Osteoblast (primary cell): Measurements from ENCODE around the gene KAT6B. TPM values are rescaled to one million over a fixed set of nuclear protein-coding genes. Genes with fewer than 3 reads are reported as not detected.

Experiments
- DNase-seq: peaks from one replicate; pipeline ENCODE4 v3.0.0; 2011; ENCODE audit warnings: low spot score, mixed read lengths; ENCODE audit not compliant: insufficient read length; ENCODE audit errors: missing footprints
- H2AFZ ChIP-seq: 2 replicates; pipeline ENCODE4 v1.6.0; 2011; ENCODE audit warnings: mild to moderate bottlenecking, low read length
- H3K27ac ChIP-seq: 2 replicates; pipeline ENCODE4 v1.5.1; 2011; ENCODE audit warnings: mild to moderate bottlenecking, low read depth, low read length, moderate library complexity
- H3K27me3 ChIP-seq: 2 replicates; pipeline ENCODE4 v1.6.0; 2012; ENCODE audit warnings: mild to moderate bottlenecking, control low read depth, inconsistent platforms, low read length, moderate library complexity; ENCODE audit not compliant: insufficient read depth
- H3K36me3 ChIP-seq: 2 replicates; pipeline ENCODE4 v1.5.1; 2011; ENCODE audit warnings: mild to moderate bottlenecking, low read length, control low read depth, moderate library complexity; ENCODE audit not compliant: insufficient read depth
- H3K4me1 ChIP-seq: 2 replicates; pipeline ENCODE4 v1.5.1; 2011; ENCODE audit warnings: mild to moderate bottlenecking, low read length, control low read depth, moderate library complexity; ENCODE audit not compliant: insufficient read depth
- H3K4me2 ChIP-seq: 2 replicates; pipeline ENCODE4 v1.6.0; 2011; ENCODE audit warnings: mild to moderate bottlenecking, low read length; ENCODE audit not compliant: insufficient read depth
- H3K4me3 ChIP-seq: fragments of 200-600 bp; sonication (generic); 3 replicates; pipeline ENCODE4 v1.5.1; 2012; ENCODE audit warnings: mild to moderate bottlenecking, low read length, inconsistent platforms; ENCODE audit not compliant: insufficient read depth
- H3K79me2 ChIP-seq: 2 replicates; pipeline ENCODE4 v1.6.0; 2012; ENCODE audit warnings: mild to moderate bottlenecking, low read length, control low read depth, inconsistent platforms; ENCODE audit not compliant: insufficient read depth
- H3K9me3 ChIP-seq: 2 replicates; pipeline ENCODE4 v1.5.1; 2011; ENCODE audit warnings: low read depth, low read length, control low read depth
- H4K20me1 ChIP-seq: 2 replicates; pipeline ENCODE4 v1.6.0; 2012; ENCODE audit warnings: mild to moderate bottlenecking, low read length, control low read depth; ENCODE audit not compliant: insufficient read depth
- total RNA-seq: library from RNA; depleted of rRNA; stranded (reverse); fragments of >200 nt; gene quantifications from 2 replicates; pipeline ENCODE4 v1.2.3, GENCODE V29; 2012
- TF ChIP-seq, protein P1 (sequence below): IDR thresholded peaks from 2 replicates; pipeline ENCODE4 v1.5.1; 2011; ENCODE audit warnings: mild to moderate bottlenecking, low read depth, low read length, moderate library complexity; ENCODE audit errors: extremely low read depth

The KAT6B gene
- total RNA-seq, 1 donor: 24.6 TPM

DNA sequence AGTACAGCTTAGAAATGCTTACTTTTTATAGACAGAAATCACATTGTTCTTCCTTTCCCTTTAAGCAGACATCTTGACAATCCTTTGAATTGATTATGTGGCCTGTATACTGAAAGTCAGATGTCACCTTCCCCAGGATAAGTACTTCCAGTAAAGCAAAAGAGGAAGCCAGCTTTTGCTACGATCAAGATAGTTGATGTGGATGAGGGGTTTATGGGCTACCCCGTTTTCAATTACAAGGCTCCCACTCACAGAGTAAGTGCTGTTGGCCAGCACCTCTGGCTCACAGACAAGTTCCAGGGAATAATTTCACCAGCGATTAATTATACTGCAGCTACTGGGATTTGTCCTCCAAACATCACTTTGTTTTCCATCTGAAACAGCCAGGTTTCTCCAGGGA is 189.9 kb downstream of the KAT6B start:
- Histone ChIP-seq H3K4me1 (no peaks in the 10 kb centered on the region), H4K20me1 (peaks cover 3% of the 10 kb centered on the region), H3K27me3 (no peaks in the 10 kb centered on the region), H3K4me2 (no peak overlapping the region), H3K36me3 (peaks cover 13% of the 10 kb centered on the region), H3K4me3 (no peak overlapping the region), H3K9me3 (no peaks in the 10 kb centered on the region), H2AFZ (peak overlapping the region; percentile 9), H3K27ac (no peak overlapping the region), H3K79me2 (no peaks in the 10 kb centered on the region)
- no peak for DNase-seq
- TF ChIP-seq, protein P1, sequence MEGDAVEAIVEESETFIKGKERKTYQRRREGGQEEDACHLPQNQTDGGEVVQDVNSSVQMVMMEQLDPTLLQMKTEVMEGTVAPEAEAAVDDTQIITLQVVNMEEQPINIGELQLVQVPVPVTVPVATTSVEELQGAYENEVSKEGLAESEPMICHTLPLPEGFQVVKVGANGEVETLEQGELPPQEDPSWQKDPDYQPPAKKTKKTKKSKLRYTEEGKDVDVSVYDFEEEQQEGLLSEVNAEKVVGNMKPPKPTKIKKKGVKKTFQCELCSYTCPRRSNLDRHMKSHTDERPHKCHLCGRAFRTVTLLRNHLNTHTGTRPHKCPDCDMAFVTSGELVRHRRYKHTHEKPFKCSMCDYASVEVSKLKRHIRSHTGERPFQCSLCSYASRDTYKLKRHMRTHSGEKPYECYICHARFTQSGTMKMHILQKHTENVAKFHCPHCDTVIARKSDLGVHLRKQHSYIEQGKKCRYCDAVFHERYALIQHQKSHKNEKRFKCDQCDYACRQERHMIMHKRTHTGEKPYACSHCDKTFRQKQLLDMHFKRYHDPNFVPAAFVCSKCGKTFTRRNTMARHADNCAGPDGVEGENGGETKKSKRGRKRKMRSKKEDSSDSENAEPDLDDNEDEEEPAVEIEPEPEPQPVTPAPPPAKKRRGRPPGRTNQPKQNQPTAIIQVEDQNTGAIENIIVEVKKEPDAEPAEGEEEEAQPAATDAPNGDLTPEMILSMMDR: no peak

- Histone ChIP-seq H3K4me1 (no peaks in the 10 kb centered on the region), H3K4me3 (no peak overlapping the region), H3K9me3 (no peaks in the 10 kb centered on the region), H3K4me2 (no peak overlapping the region), H2AFZ (no peak overlapping the region), H3K36me3 (peaks cover 14% of the 10 kb centered on the region), H3K27me3 (no peaks in the 10 kb centered on the region), H3K79me2 (no peaks in the 10 kb centered on the region), H3K27ac (no peak overlapping the region), H4K20me1 (peaks cover 3% of the 10 kb centered on the region)
- TF ChIP-seq, protein P1: no peak
- no peak for DNase-seq
These were observed 191.9 kb downstream of the KAT6B start for GRCh38 chr10:75018251-75018650.

GRCh38 chr10:75018686-75019307 is 192.4 kb downstream of the KAT6B start:
- no peak overlapping the region for H3K27ac ChIP-seq
- H4K20me1 ChIP-seq: peaks cover 3% of the 10 kb centered on the region
- TF ChIP-seq, protein P1: no peak
- DNase-seq: no peak
- no peak overlapping the region for H2AFZ ChIP-seq
- no peaks in the 10 kb centered on the region for H3K79me2 ChIP-seq
- peaks cover 14% of the 10 kb centered on the region for H3K36me3 ChIP-seq
- no peak overlapping the region for H3K4me3 ChIP-seq
- no peaks in the 10 kb centered on the region for H3K27me3 ChIP-seq
- no peaks in the 10 kb centered on the region for H3K9me3 ChIP-seq
- no peaks in the 10 kb centered on the region for H3K4me1 ChIP-seq
- H3K4me2 ChIP-seq: no peak overlapping the region

DNA sequence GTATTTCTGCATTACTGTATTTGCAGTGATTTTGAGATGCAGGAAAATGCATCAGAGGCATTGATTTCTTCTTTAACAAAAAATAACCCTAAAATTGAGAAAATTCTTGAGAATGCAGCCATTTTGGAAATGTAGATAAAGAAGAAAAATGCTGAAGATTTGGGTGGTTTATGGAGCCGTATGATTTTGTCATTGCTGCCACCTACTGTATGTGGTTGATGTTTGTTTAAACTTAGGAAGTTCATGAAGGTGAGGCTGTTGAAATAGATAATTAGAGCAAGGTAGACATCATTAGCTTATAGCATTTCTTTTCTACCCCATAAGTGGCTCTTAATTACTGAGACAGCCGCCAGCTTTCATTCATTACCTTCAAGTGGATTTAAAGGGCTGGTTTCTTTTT is 193.0 kb downstream of the KAT6B start:
- Histone ChIP-seq H3K4me1 (no peaks in the 10 kb centered on the region), H3K9me3 (no peaks in the 10 kb centered on the region), H4K20me1 (peaks cover 3% of the 10 kb centered on the region), H3K4me3 (no peak overlapping the region), H2AFZ (no peak overlapping the region), H3K27me3 (no peaks in the 10 kb centered on the region), H3K27ac (no peak overlapping the region), H3K36me3 (peaks cover 14% of the 10 kb centered on the region), H3K4me2 (no peak overlapping the region), H3K79me2 (no peaks in the 10 kb centered on the region)
- TF ChIP-seq, protein P1: peak; percentile 49
- DNase-seq: peak; percentile 80
